ENCODE data around the gene PARD3B.
"Not testable (repeated sequence)": the region's sequence is repeated elsewhere in the genome, so short reads cannot be mapped to it uniquely, and the experiment has no call there.

The PARD3B gene

DNA sequence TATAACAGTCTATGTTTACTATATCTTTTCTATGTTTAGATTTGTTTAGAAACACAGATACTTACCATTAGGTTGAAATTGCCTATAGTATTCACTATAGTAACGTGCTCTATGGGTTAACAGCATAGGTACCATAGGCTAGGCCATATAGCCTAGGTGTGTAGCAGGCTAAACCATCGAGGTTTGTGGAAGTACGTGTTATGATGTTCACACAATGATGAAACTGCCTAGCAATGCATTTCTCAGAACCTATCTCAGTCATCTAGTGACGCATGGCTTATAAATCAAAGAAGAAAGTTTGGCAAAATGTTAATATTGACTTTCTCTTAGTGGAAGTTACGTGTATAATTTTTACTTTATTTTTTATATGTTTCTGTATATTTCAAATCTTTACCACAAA lies 670.8 kb downstream of the PARD3B start:
- Histone ChIP-seq H3K9ac (ENCODE audit: low read depth, low read length) (no peak overlapping the region), H3K9me3 (ENCODE audit: control insufficient read depth, insufficient read depth, low read length) (no peaks in the 10 kb centered on the region), H3K4me1 (ENCODE audit: control insufficient read depth, insufficient read depth, low read length) (peaks cover 36% of the 10 kb centered on the region), H3K4me3 (ENCODE audit: low read depth, low read length) (no peak overlapping the region), H3K27ac (ENCODE audit: low read depth, low read length) (no peak overlapping the region), H3K27me3 (ENCODE audit: control insufficient read depth, insufficient read depth, low read length) (no peaks in the 10 kb centered on the region), H3K36me3 (ENCODE audit: control insufficient read depth, insufficient read depth, low read length) (no peaks in the 10 kb centered on the region)

DNA sequence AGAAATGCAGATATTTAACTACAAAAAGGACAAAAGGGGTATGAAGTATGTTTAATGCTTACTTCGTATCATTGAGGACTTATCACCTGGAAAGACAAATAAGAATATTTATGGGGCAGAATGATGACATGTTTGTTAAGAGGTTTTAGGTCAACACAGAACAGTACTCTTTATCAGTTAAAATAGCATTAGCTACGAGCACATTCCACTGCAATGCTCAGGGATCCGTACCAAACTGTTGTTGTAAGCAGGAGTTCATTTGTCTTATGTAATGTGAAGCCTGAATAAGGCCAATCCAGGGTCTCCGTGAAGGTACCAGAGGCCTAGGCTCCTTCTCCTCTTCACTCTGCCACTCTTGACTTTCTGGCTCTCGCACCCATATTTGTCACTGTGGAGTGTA lies 671.3 kb downstream of the PARD3B start:
- no peaks in the 10 kb centered on the region for H3K36me3 ChIP-seq (ENCODE audit: control insufficient read depth, insufficient read depth, low read length)
- H3K4me3 ChIP-seq (ENCODE audit: low read depth, low read length): no peak overlapping the region
- peaks cover 36% of the 10 kb centered on the region for H3K4me1 ChIP-seq (ENCODE audit: control insufficient read depth, insufficient read depth, low read length)
- H3K9ac ChIP-seq (ENCODE audit: low read depth, low read length): no peak overlapping the region
- H3K9me3 ChIP-seq (ENCODE audit: control insufficient read depth, insufficient read depth, low read length): no peaks in the 10 kb centered on the region
- no peak overlapping the region for H3K27ac ChIP-seq (ENCODE audit: low read depth, low read length)
- no peaks in the 10 kb centered on the region for H3K27me3 ChIP-seq (ENCODE audit: control insufficient read depth, insufficient read depth, low read length)

DNA sequence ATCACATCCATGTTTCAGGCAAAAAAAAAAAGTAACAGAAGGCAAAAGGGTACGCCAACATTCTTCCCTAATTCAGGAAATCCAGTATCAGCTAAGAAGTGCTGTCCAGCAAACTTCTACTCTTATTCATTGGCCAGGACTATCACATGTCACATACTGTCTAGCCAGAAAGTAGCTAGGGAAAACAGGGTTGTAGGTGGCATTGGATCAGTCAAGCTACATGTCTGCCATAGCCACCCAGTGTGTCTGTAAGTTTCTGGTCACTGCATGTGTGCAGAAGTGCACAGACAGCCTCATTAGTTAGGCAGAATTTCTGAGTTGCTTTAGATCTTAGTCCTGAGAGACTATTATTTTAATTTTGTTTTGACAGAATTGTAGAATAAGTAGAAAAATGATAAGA lies 671.7 kb downstream of the PARD3B start:
- no peaks in the 10 kb centered on the region for H3K9me3 ChIP-seq (ENCODE audit: control insufficient read depth, insufficient read depth, low read length)
- no peak overlapping the region for H3K27ac ChIP-seq (ENCODE audit: low read depth, low read length)

DNA sequence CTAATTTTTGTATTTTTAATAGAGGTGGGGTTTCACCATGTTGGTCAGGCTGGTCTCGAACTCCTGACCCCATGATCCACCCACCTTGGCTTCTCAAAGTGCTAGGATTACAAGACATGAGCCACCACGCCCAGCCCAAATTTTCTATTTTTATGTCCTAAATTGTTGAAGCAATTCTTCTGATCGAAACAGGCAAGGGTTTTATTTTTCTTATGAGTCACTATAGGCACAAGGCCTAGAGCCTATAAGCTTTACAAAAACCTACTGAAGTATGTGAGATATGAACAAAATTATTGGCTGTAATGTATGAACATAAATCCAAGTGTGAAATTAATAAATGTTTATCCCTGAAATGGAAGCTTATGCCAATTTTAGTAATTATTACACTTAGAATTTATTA lies 672.8 kb downstream of the PARD3B start:
- H3K27me3 ChIP-seq (ENCODE audit: control insufficient read depth, insufficient read depth, low read length): no peaks in the 10 kb centered on the region
- no peak overlapping the region for H3K4me3 ChIP-seq (ENCODE audit: low read depth, low read length)
- H3K4me1 ChIP-seq (ENCODE audit: control insufficient read depth, insufficient read depth, low read length): peaks cover 31% of the 10 kb centered on the region
- H3K36me3 ChIP-seq (ENCODE audit: control insufficient read depth, insufficient read depth, low read length): no peaks in the 10 kb centered on the region
- no peak overlapping the region for H3K9ac ChIP-seq (ENCODE audit: low read depth, low read length)
- H3K9me3 ChIP-seq (ENCODE audit: control insufficient read depth, insufficient read depth, low read length): no peaks in the 10 kb centered on the region
- no peak overlapping the region for H3K27ac ChIP-seq (ENCODE audit: low read depth, low read length)

More for the DNA sequence above, 671.7 kb downstream of the PARD3B start:
- peaks cover 36% of the 10 kb centered on the region for H3K4me1 ChIP-seq (ENCODE audit: control insufficient read depth, insufficient read depth, low read length)
- no peak overlapping the region for H3K4me3 ChIP-seq (ENCODE audit: low read depth, low read length)
- H3K36me3 ChIP-seq (ENCODE audit: control insufficient read depth, insufficient read depth, low read length): no peaks in the 10 kb centered on the region
- no peak overlapping the region for H3K9ac ChIP-seq (ENCODE audit: low read depth, low read length)
- H3K27me3 ChIP-seq (ENCODE audit: control insufficient read depth, insufficient read depth, low read length): no peaks in the 10 kb centered on the region

DNA sequence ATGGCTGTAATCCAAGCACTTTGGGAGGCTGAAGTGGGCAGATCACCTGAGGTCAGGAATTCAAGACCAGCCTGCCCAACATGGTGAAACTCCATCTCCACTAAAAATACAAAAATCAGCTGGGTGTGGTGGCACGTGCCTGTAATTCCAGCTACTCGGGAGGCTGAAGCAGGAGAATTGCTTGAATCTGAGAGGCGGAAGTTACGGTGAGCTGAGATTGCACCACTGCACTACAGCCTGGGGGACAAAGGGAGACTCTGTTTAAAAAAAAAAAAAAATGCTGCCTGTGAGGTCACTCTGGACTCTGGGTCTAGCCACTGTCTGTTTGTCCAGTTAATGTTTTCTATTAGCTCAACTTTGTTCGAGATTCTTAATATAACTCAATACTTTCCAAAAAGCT lies 673.5 kb downstream of the PARD3B start:
- H3K9me3 ChIP-seq (ENCODE audit: control insufficient read depth, insufficient read depth, low read length); H3K27ac ChIP-seq (ENCODE audit: low read depth, low read length); H3K4me3 ChIP-seq (ENCODE audit: low read depth, low read length); H3K36me3 ChIP-seq (ENCODE audit: control insufficient read depth, insufficient read depth, low read length); H3K27me3 ChIP-seq (ENCODE audit: control insufficient read depth, insufficient read depth, low read length); H3K9ac ChIP-seq (ENCODE audit: low read depth, low read length): not testable (repeated sequence)
- H3K4me1 ChIP-seq (ENCODE audit: control insufficient read depth, insufficient read depth, low read length): peaks cover 24% of the 10 kb centered on the region

DNA sequence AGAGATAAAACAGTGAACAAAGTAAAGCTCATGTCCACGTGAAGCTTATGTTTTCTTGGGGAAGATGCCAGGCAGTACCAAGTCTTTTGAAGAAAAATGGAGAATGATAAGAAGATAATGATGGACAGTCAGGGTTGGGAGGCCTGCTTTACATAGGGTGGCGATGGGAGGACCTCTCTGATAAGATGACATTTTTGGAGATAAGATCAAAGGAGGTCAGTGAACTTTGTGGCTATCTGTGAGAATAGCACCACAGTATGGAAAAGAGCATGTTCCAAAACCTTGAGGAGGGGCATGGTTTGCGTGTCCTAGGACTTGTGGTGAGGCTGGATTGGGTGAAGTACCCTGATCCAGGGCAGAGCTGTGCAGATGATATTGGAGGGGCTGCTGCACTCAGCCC lies 675.3 kb downstream of the PARD3B start:
- Histone ChIP-seq H3K4me1 (ENCODE audit: control insufficient read depth, insufficient read depth, low read length) (peaks cover 11% of the 10 kb centered on the region; the same call in 1 of the 2 replicates), H3K9ac (ENCODE audit: low read depth, low read length) (no peak overlapping the region), H3K27ac (ENCODE audit: low read depth, low read length) (no peak overlapping the region), H3K9me3 (ENCODE audit: control insufficient read depth, insufficient read depth, low read length) (no peaks in the 10 kb centered on the region), H3K27me3 (ENCODE audit: control insufficient read depth, insufficient read depth, low read length) (no peaks in the 10 kb centered on the region), H3K36me3 (ENCODE audit: control insufficient read depth, insufficient read depth, low read length) (no peaks in the 10 kb centered on the region), H3K4me3 (ENCODE audit: low read depth, low read length) (no peak overlapping the region)

DNA sequence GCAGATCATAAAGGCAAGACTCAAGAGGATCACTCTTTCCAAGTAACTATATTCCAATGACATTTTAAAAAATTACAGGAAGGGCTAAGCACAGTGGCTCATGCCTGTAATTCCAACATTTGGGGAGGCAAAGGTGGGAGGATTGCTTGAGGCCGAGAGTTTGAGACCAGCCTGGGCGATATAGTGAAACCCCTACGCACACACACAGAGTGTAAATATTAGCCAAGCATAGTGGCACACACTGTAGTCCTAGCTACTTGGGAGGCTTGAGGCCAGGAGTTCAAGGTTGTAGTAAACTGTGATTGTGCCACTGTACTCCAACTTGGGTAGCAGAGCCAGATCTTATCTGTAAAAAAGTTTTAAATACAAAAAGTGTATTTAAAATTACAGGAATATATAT lies 686.8 kb downstream of the PARD3B start:
- Histone ChIP-seq H3K36me3 (ENCODE audit: control insufficient read depth, insufficient read depth, low read length) (no peaks in the 10 kb centered on the region), H3K9ac (ENCODE audit: low read depth, low read length) (no peak overlapping the region), H3K4me3 (ENCODE audit: low read depth, low read length) (no peak overlapping the region), H3K27me3 (ENCODE audit: control insufficient read depth, insufficient read depth, low read length) (no peaks in the 10 kb centered on the region), H3K4me1 (ENCODE audit: control insufficient read depth, insufficient read depth, low read length) (no peaks in the 10 kb centered on the region), H3K9me3 (ENCODE audit: control insufficient read depth, insufficient read depth, low read length) (no peaks in the 10 kb centered on the region), H3K27ac (ENCODE audit: low read depth, low read length) (no peak overlapping the region)

DNA sequence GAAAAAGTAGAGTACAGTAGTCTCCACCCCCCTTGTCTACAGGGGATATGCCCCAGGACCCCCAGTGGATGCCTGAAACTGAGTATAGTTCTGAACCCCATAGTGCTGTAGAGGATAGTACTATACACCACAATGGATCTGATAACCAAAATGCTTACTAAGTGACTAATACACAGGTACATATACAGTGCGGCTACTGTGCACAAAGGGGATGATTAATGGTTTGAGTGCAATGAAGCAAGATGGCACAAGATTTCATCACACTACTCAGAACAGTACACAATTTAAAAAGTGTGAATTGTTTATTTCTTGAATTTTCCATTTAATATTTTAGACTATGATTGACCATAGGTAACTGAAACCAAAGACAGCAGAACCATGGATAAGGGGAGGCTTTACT lies 690.2 kb downstream of the PARD3B start:
- Histone ChIP-seq H3K9ac (ENCODE audit: low read depth, low read length) (no peak overlapping the region), H3K4me1 (ENCODE audit: control insufficient read depth, insufficient read depth, low read length) (peaks cover 9% of the 10 kb centered on the region; the same call in 1 of the 2 replicates), H3K4me3 (ENCODE audit: low read depth, low read length) (no peak overlapping the region), H3K36me3 (ENCODE audit: control insufficient read depth, insufficient read depth, low read length) (no peaks in the 10 kb centered on the region), H3K9me3 (ENCODE audit: control insufficient read depth, insufficient read depth, low read length) (no peaks in the 10 kb centered on the region), H3K27ac (ENCODE audit: low read depth, low read length) (no peak overlapping the region), H3K27me3 (ENCODE audit: control insufficient read depth, insufficient read depth, low read length) (no peaks in the 10 kb centered on the region)

DNA sequence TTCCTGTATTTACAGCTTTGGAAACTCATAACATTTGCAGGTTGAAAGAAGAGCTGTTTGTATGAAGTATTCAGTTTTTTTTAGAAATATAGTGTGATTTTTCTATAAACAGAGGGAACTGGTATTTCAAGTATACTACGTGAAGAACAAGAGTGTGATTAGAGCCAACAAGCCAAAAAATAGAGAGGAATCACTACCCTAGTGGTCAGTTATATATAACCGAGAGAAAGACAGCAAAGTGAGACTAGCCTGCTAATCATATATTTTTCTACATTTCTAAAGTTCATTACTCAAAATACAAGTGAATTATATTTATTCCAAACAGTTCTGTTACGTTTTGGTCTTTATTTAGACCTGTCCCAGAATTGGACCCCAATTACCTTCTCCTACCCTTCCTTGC lies 692.2 kb downstream of the PARD3B start:
- no peaks in the 10 kb centered on the region for H3K36me3 ChIP-seq (ENCODE audit: control insufficient read depth, insufficient read depth, low read length)
- no peak overlapping the region for H3K4me3 ChIP-seq (ENCODE audit: low read depth, low read length)
- no peaks in the 10 kb centered on the region for H3K9me3 ChIP-seq (ENCODE audit: control insufficient read depth, insufficient read depth, low read length)
- no peak overlapping the region for H3K27ac ChIP-seq (ENCODE audit: low read depth, low read length)
- no peaks in the 10 kb centered on the region for H3K27me3 ChIP-seq (ENCODE audit: control insufficient read depth, insufficient read depth, low read length)
- H3K4me1 ChIP-seq (ENCODE audit: control insufficient read depth, insufficient read depth, low read length): peaks cover 9% of the 10 kb centered on the region; the same call in 1 of the 2 replicates
- H3K9ac ChIP-seq (ENCODE audit: low read depth, low read length): no peak overlapping the region

DNA sequence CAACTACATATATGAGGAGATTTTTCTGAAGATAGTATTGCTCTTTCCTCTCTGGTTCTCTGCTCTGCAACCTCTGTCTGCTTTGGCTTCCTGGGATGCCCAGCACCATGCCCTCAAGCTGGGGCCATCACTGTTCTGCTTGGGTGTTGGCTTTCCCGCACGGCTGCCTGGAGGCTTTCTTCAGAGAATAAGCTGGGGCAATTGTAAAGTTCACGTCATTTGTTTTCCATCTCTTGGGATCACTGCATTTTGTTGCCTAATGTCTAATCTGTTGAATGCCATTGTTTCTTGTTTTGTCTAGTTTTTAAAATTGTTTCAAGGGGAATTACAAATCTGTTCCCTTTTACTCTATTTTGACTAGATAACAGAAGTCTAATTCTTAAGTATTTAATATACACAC lies 699.7 kb downstream of the PARD3B start:
- H3K9me3 ChIP-seq (ENCODE audit: control insufficient read depth, insufficient read depth, low read length): no peaks in the 10 kb centered on the region
- peaks cover 3% of the 10 kb centered on the region; the same call in 1 of the 2 replicates for H3K4me1 ChIP-seq (ENCODE audit: control insufficient read depth, insufficient read depth, low read length)
- no peaks in the 10 kb centered on the region for H3K27me3 ChIP-seq (ENCODE audit: control insufficient read depth, insufficient read depth, low read length)
- H3K27ac ChIP-seq (ENCODE audit: low read depth, low read length): no peak overlapping the region
- no peak overlapping the region for H3K9ac ChIP-seq (ENCODE audit: low read depth, low read length)
- H3K4me3 ChIP-seq (ENCODE audit: low read depth, low read length): no peak overlapping the region
- no peaks in the 10 kb centered on the region for H3K36me3 ChIP-seq (ENCODE audit: control insufficient read depth, insufficient read depth, low read length)

DNA sequence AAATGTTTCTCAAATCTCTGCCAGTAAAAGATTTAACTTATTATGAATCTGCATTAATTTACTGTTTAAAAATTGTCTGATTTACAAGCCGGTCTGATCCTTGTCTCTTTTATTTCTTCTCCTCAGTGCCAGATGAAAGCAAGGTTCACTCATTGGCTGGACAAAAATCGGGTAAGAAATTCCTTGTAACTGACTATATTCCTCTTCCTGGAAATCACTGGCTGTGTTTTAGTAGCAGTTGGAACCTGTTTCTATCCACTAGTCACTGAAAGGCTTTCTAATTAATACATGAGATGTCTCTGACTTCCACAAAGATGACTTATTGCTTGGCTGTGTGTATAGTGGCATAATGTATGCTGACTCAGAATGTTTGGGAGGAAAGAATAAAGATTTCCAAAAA lies 700.4 kb downstream of the PARD3B start:
- H3K27ac ChIP-seq (ENCODE audit: low read depth, low read length): no peak overlapping the region
- H3K9ac ChIP-seq (ENCODE audit: low read depth, low read length): no peak overlapping the region
- H3K9me3 ChIP-seq (ENCODE audit: control insufficient read depth, insufficient read depth, low read length): no peaks in the 10 kb centered on the region
- H3K36me3 ChIP-seq (ENCODE audit: control insufficient read depth, insufficient read depth, low read length): no peaks in the 10 kb centered on the region
- H3K4me3 ChIP-seq (ENCODE audit: low read depth, low read length): no peak overlapping the region
- no peaks in the 10 kb centered on the region for H3K27me3 ChIP-seq (ENCODE audit: control insufficient read depth, insufficient read depth, low read length)
- H3K4me1 ChIP-seq (ENCODE audit: control insufficient read depth, insufficient read depth, low read length): no peaks in the 10 kb centered on the region

DNA sequence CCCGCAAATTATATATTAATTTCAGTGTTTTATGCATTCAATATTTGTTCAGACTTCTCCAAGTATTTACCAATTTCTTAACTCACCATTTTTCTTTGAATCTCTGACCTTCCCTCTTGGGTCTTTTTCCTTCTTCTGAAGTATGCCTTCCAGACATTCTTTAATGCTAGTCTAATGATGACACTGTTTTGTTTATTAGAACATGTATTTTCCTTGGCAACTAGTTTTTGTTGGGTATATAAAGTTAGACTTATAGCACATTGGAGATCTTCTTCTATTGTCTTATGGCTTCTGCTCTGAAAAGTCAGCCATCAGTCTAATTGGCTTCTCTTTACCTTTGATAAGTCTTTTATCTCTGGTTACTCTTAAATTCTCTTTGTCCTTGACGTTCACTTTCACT lies 713.8 kb downstream of the PARD3B start:
- H3K36me3 ChIP-seq (ENCODE audit: control insufficient read depth, insufficient read depth, low read length): no peaks in the 10 kb centered on the region
- peaks cover 7% of the 10 kb centered on the region for H3K4me1 ChIP-seq (ENCODE audit: control insufficient read depth, insufficient read depth, low read length)
- H3K9ac ChIP-seq (ENCODE audit: low read depth, low read length): no peak overlapping the region

More for the DNA sequence above, 713.8 kb downstream of the PARD3B start:
- H3K9me3 ChIP-seq (ENCODE audit: control insufficient read depth, insufficient read depth, low read length): no peaks in the 10 kb centered on the region
- no peak overlapping the region for H3K4me3 ChIP-seq (ENCODE audit: low read depth, low read length)
- no peaks in the 10 kb centered on the region for H3K27me3 ChIP-seq (ENCODE audit: control insufficient read depth, insufficient read depth, low read length)
- no peak overlapping the region for H3K27ac ChIP-seq (ENCODE audit: low read depth, low read length)

All from HUES48 (cell line).